ENCODE data around the gene ACR.

DNA sequence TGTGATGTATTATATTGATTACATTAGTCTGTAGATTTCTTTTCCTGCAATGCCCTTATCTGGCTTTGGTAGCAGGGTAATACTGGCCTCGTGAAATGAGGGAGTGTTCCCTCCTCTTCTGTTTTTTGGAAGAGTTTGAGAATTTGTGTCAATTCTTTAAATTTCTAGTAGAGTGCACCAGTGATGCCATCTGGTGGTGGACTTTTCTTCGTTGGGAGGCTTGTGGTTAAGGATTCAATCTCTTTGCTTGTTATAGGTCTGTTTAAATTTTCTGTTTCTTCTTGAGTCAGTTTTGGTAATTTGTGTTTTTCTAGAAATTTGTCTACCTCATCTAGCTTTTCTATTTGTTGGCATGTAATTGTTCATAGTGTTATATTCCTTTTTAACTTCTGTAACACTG is 46.5 kb upstream of the ACR start:
- TF ChIP-seq POLR2A (IDR thresholded peaks at IDR 0.05; ENCODE audit: low read depth, low read length) (no peak), POLR2AphosphoS5 (IDR thresholded peaks at IDR 0.05; ENCODE audit: low read depth, low read length) (no peak)
